GM04503 (cell line): ENCODE measurements around the gene PDE7B.
"Not testable (repeated sequence)": the region's sequence is repeated elsewhere in the genome, so short reads cannot be mapped to it uniquely, and the experiment has no call there.

Source experiments
- DNase-seq: peaks from one replicate; pipeline ENCODE4 v3.0.0-alpha.2; 2012; ENCODE audit warnings: low read depth

The PDE7B gene

GRCh38 chr6:136108361-136108945 lies 257.0 kb downstream of the PDE7B start:
- no peak for DNase-seq

GRCh38 chr6:136111831-136112230 lies 260.3 kb downstream of the PDE7B start:
- no peak for DNase-seq

- no peak for DNase-seq
Measured at GRCh38 chr6:136112262-136112661, 260.8 kb downstream of the PDE7B start.

- peak; percentile 82 for DNase-seq
Measured at GRCh38 chr6:136113736-136114173, 262.3 kb downstream of the PDE7B start.

- DNase-seq: no peak
Measured at GRCh38 chr6:136114661-136115060, 263.2 kb downstream of the PDE7B start.

- no peak for DNase-seq
Measured at GRCh38 chr6:136115941-136116340, 264.4 kb downstream of the PDE7B start.

GRCh38 chr6:136117081-136117480 lies 265.6 kb downstream of the PDE7B start:
- no peak for DNase-seq

- no peak for DNase-seq
Measured at GRCh38 chr6:136118787-136119186, 267.3 kb downstream of the PDE7B start.

GRCh38 chr6:136123468-136123867 lies 272.0 kb downstream of the PDE7B start:
- DNase-seq: peak; percentile 26

- DNase-seq: no peak
Measured at GRCh38 chr6:136125585-136125984, 274.1 kb downstream of the PDE7B start.

- DNase-seq: no peak
Measured at GRCh38 chr6:136127873-136128272, 276.4 kb downstream of the PDE7B start.

GRCh38 chr6:136129365-136129764 lies 277.9 kb downstream of the PDE7B start:
- no peak for DNase-seq

- no peak for DNase-seq
Measured at GRCh38 chr6:136134268-136134667, 282.8 kb downstream of the PDE7B start.

GRCh38 chr6:136134751-136135150 lies 283.2 kb downstream of the PDE7B start:
- DNase-seq: no peak

- DNase-seq: no peak
Measured at GRCh38 chr6:136136274-136136673, 284.8 kb downstream of the PDE7B start.

- DNase-seq: no peak
Measured at GRCh38 chr6:136137008-136137692, 285.6 kb downstream of the PDE7B start.

- no peak for DNase-seq
Measured at GRCh38 chr6:136137739-136138402, 286.4 kb downstream of the PDE7B start.

- DNase-seq: not testable (repeated sequence)
Measured at GRCh38 chr6:136139111-136139510, 287.6 kb downstream of the PDE7B start.

- DNase-seq: no peak
Measured at GRCh38 chr6:136144251-136145023, 292.9 kb downstream of the PDE7B start.

- no peak for DNase-seq
Measured at GRCh38 chr6:136146130-136146529, 294.6 kb downstream of the PDE7B start.

GRCh38 chr6:136147342-136147741 lies 295.8 kb downstream of the PDE7B start:
- no peak for DNase-seq

GRCh38 chr6:136148051-136148450 lies 296.6 kb downstream of the PDE7B start:
- no peak for DNase-seq

GRCh38 chr6:136148523-136148922 lies 297.0 kb downstream of the PDE7B start:
- no peak for DNase-seq
